Forelimb muscle (tissue), 1 donor: Measurements from ENCODE around the gene TAAR1. TPM values are rescaled to one million over a fixed set of nuclear protein-coding genes. Genes with fewer than 3 reads are reported as not detected.
"Not testable (repeated sequence)": the region's sequence is repeated elsewhere in the genome, so short reads cannot be mapped to it uniquely, and the experiment has no call there.

Experiments
- DNase-seq: peaks from one replicate; pipeline ENCODE4 v3.0.0-alpha.2; 2013; ENCODE audit warnings: low read depth
- polyA plus RNA-seq: library from polyadenylated mRNA; unstranded; fragments of 120-200 nt; gene quantifications from one replicate; pipeline ENCODE4 v1.2.1, GENCODE V29; 2013; ENCODE audit not compliant: insufficient read length

TAAR1 gene
- polyA plus RNA-seq, 1 donor = not detected

GRCh38 chr6:132663661-132664060 lies 4.7 kb upstream of the TAAR1 start:
- DNase-seq = no peak

- no peak for DNase-seq
Measured at GRCh38 chr6:132661906-132662305, 2.9 kb upstream of the TAAR1 start.

- DNase-seq = no peak
Measured at GRCh38 chr6:132651062-132651461, 7.9 kb downstream of the TAAR1 start.

- no peak for DNase-seq
Measured at GRCh38 chr6:132650429-132650828, 8.6 kb downstream of the TAAR1 start.

GRCh38 chr6:132648828-132649227 lies 10.2 kb downstream of the TAAR1 start:
- no peak for DNase-seq

GRCh38 chr6:132648356-132648755 lies 10.6 kb downstream of the TAAR1 start:
- no peak for DNase-seq

GRCh38 chr6:132643547-132643946 lies 15.4 kb downstream of the TAAR1 start:
- no peak for DNase-seq

GRCh38 chr6:132637135-132637534 lies 21.8 kb downstream of the TAAR1 start:
- not testable (repeated sequence) for DNase-seq

- DNase-seq = not testable (repeated sequence)
Measured at GRCh38 chr6:132635906-132636305, 23.1 kb downstream of the TAAR1 start.

GRCh38 chr6:132635288-132635687 lies 23.7 kb downstream of the TAAR1 start:
- DNase-seq = not testable (repeated sequence)

- DNase-seq = no peak
Measured at GRCh38 chr6:132634796-132635195, 24.2 kb downstream of the TAAR1 start.

GRCh38 chr6:132633362-132633761 lies 25.6 kb downstream of the TAAR1 start:
- no peak for DNase-seq

GRCh38 chr6:132624175-132624574 lies 34.8 kb downstream of the TAAR1 start, which contains the start of gene TAAR2:
TAAR2 (minus strand) TSS chr6:132624275; CDS start chr6:132624275, 0 bp downstream.
- DNase-seq = no peak

GRCh38 chr6:132623106-132623845 lies 35.7 kb downstream of the TAAR1 start:
- DNase-seq = peak; percentile 2

- DNase-seq = no peak
Measured at GRCh38 chr6:132616677-132617076, 42.3 kb downstream of the TAAR1 start.

GRCh38 chr6:132614554-132614953 lies 44.4 kb downstream of the TAAR1 start:
- DNase-seq = no peak

GRCh38 chr6:132612449-132613108 lies 46.4 kb downstream of the TAAR1 start:
- no peak for DNase-seq

- no peak for DNase-seq
Measured at GRCh38 chr6:132611616-132612015, 47.4 kb downstream of the TAAR1 start.

- no peak for DNase-seq
Measured at GRCh38 chr6:132607544-132608233, 51.3 kb downstream of the TAAR1 start.

- DNase-seq = no peak
Measured at GRCh38 chr6:132604635-132605152, 54.3 kb downstream of the TAAR1 start.

GRCh38 chr6:132600900-132601299 lies 58.1 kb downstream of the TAAR1 start:
- not testable (repeated sequence) for DNase-seq

GRCh38 chr6:132598473-132598872 lies 60.5 kb downstream of the TAAR1 start:
- no peak for DNase-seq
